Measurements from ENCODE around the gene DMAC2. TPM values are rescaled to one million over a fixed set of nuclear protein-coding genes. Genes with fewer than 3 reads are reported as not detected.
A peak's percentile ranks its signal among the peaks of the same experiment; 100 is the strongest.
"Not testable (repeated sequence)": the region's sequence is repeated elsewhere in the genome, so short reads cannot be mapped to it uniquely, and the experiment has no call there.

The DMAC2 gene
- polyA plus RNA-seq, 4 donors, result 37.2 to 65.0 (median 54.2) TPM

- DNase-seq (ENCODE audit: low read depth in 4 of 4, low spot score in 3 of 4), result no peak
Measured at GRCh38 chr19:41402010-41402409, 37.7 kb downstream of the DMAC2 start.

- DNase-seq (ENCODE audit: low read depth in 4 of 4, low spot score in 3 of 4), result no peak
Measured at GRCh38 chr19:41401483-41401882, 38.2 kb downstream of the DMAC2 start.

- DNase-seq (ENCODE audit: low read depth in 4 of 4, low spot score in 3 of 4), result no peak
Measured at GRCh38 chr19:41399525-41399924, 40.2 kb downstream of the DMAC2 start.

GRCh38 chr19:41399091-41399490 lies 40.6 kb downstream of the DMAC2 start:
- DNase-seq (ENCODE audit: low read depth in 4 of 4, low spot score in 3 of 4), result no peak

GRCh38 chr19:41398598-41398997 lies 41.1 kb downstream of the DMAC2 start:
- DNase-seq (ENCODE audit: low read depth in 4 of 4, low spot score in 3 of 4), result no peak

GRCh38 chr19:41398050-41398418 lies 41.7 kb downstream of the DMAC2 start:
- no peak for DNase-seq (ENCODE audit: low read depth in 4 of 4, low spot score in 3 of 4)

GRCh38 chr19:41397086-41398049 lies 42.3 kb downstream of the DMAC2 start, which contains the start of the genes BCKDHA and EXOSC5:
Gene BCKDHA (plus strand): TSS chr19:41397818. CDS start chr19:41397828, 10 bp downstream.
Gene EXOSC5 (minus strand): TSS chr19:41397359. CDS start chr19:41397328, 31 bp downstream.
- DNase-seq (ENCODE audit: low read depth in 4 of 4, low spot score in 3 of 4), result peak; percentile 98 to 100 (median 100)

GRCh38 chr19:41395355-41395754 lies 44.4 kb downstream of the DMAC2 start:
- DNase-seq (ENCODE audit: low read depth in 4 of 4, low spot score in 3 of 4), result no peak

- DNase-seq (ENCODE audit: low read depth in 4 of 4, low spot score in 3 of 4), result no peak
Measured at GRCh38 chr19:41392775-41393174, 46.9 kb downstream of the DMAC2 start.

- no peak for DNase-seq (ENCODE audit: low read depth in 4 of 4, low spot score in 3 of 4)
Measured at GRCh38 chr19:41391618-41392017, 48.1 kb downstream of the DMAC2 start.

- DNase-seq (ENCODE audit: low read depth in 4 of 4, low spot score in 3 of 4), result no peak
Measured at GRCh38 chr19:41386442-41386841, 53.3 kb downstream of the DMAC2 start.

- DNase-seq (ENCODE audit: low read depth in 4 of 4, low spot score in 3 of 4), result no peak
Measured at GRCh38 chr19:41384351-41384750, 55.4 kb downstream of the DMAC2 start.

GRCh38 chr19:41381536-41381935 lies 58.2 kb downstream of the DMAC2 start:
- DNase-seq (ENCODE audit: low read depth in 4 of 4, low spot score in 3 of 4), result not testable (repeated sequence)

Other genes starting within 250 kb of the DMAC2 start
- gene CYP2S1, start 246.7 kb downstream of the DMAC2 start, polyA plus RNA-seq (ENCODE audit: insufficient read length in 4 of 4), result under 1 TPM; 0.25 to 0.76 (median 0.46) TPM
- 10 to 100 TPM; 30.0 to 55.5 (median 35.7) TPM for gene AXL, start 220.7 kb downstream of the DMAC2 start, polyA plus RNA-seq (ENCODE audit: insufficient read length in 4 of 4)
- 100 to 1,000 TPM; 188 to 209 (median 204) TPM for gene HNRNPUL1, start 175.5 kb downstream of the DMAC2 start, polyA plus RNA-seq (ENCODE audit: insufficient read length in 4 of 4)
- 10 to 100 TPM; 30.6 to 35.1 (median 33.3) TPM for gene CCDC97, start 129.7 kb downstream of the DMAC2 start, polyA plus RNA-seq (ENCODE audit: insufficient read length in 4 of 4)
- 10 to 100 TPM; 24.8 to 38.0 (median 32.2) TPM for gene TGFB1, start 86.0 kb downstream of the DMAC2 start, polyA plus RNA-seq (ENCODE audit: insufficient read length in 4 of 4)
- gene B9D2, start 75.8 kb downstream of the DMAC2 start, polyA plus RNA-seq (ENCODE audit: insufficient read length in 4 of 4), result 10 to 100 TPM in 1 of 4 donors, 1 to 10 TPM in 3; 4.7 to 11.0 (median 7.0) TPM
- 10 to 100 TPM in 3 of 4 donors, 1 to 10 TPM in 1; 6.5 to 27.9 (median 12.8) TPM for gene TMEM91, start 63.4 kb downstream of the DMAC2 start, polyA plus RNA-seq (ENCODE audit: insufficient read length in 4 of 4)
- 10 to 100 TPM in 3 of 4 donors, 1 to 10 TPM in 1; 8.3 to 20.2 (median 14.2) TPM for gene EXOSC5, start 42.6 kb downstream of the DMAC2 start, polyA plus RNA-seq (ENCODE audit: insufficient read length in 4 of 4)
- gene BCKDHA, start 42.1 kb downstream of the DMAC2 start, polyA plus RNA-seq (ENCODE audit: insufficient read length in 4 of 4), result 10 to 100 TPM; 17.8 to 46.3 (median 30.7) TPM
- gene B3GNT8, start 12.5 kb downstream of the DMAC2 start, polyA plus RNA-seq (ENCODE audit: insufficient read length in 4 of 4), result 1 to 10 TPM; 2.6 to 5.7 (median 3.5) TPM
- gene ERICH4, start 3.2 kb upstream of the DMAC2 start, polyA plus RNA-seq (ENCODE audit: insufficient read length in 4 of 4), result 1 to 10 TPM in 3 of 4 donors, under 1 TPM in 1; 0.14 to 5.2 (median 3.4) TPM
- 1 to 10 TPM in 3 of 4 donors, under 1 TPM in 1; 0.87 to 2.5 (median 1.3) TPM for gene CEACAM21, start 136.3 kb upstream of the DMAC2 start, polyA plus RNA-seq (ENCODE audit: insufficient read length in 4 of 4)
- under 1 TPM in 2 of 4 donors, not detected in 2; 0.27 to 0.31 TPM for gene CEACAM4, start 187.2 kb upstream of the DMAC2 start, polyA plus RNA-seq (ENCODE audit: insufficient read length in 4 of 4)
- gene CEACAM7, start 248.4 kb upstream of the DMAC2 start, polyA plus RNA-seq (ENCODE audit: insufficient read length in 4 of 4), result not detected